Heart right ventricle (tissue), 16 donors: Measurements from ENCODE around the gene LBHD2. TPM values are rescaled to one million over a fixed set of nuclear protein-coding genes. Genes with fewer than 3 reads are reported as not detected.

Experiments
- ATAC-seq, 8 donors: fragments of 200-7000 bp; cut with Tn5 transposase; one replicate each; pipeline ENCODE4 v1.9.1; 2020; ENCODE audit warnings: mild to moderate bottlenecking in 8 of 8, moderate library complexity in 8 of 8, moderate number of reproducible peaks in 1 of 8
- DNase-seq, 2 donors: peaks; one replicate each; pipeline ENCODE4 v3.0.0-alpha.2; 2020
- H3K27ac ChIP-seq, 10 donors: fragments of 200-600 bp; sonication (generic) in 2 of 10; one replicate each; pipeline versions ENCODE4 v1.5.0 to v1.8.0; 2020 to 2022; ENCODE audit warnings: mild to moderate bottlenecking in 3 of 10
- H3K27me3 ChIP-seq, 7 donors: fragments of 200-600 bp; one replicate each; pipeline ENCODE4 v1.8.0; 2021 to 2022; ENCODE audit warnings: mild to moderate bottlenecking in 2 of 7
- H3K36me3 ChIP-seq, 9 donors: fragments of 200-600 bp; sonication (generic) in 1 of 9; one replicate each; pipeline versions ENCODE4 v1.5.0 to v1.8.0; 2020 to 2022; ENCODE audit warnings: mild to moderate bottlenecking in 2 of 9
- H3K4me1 ChIP-seq, 9 donors: fragments of 200-600 bp; sonication (generic) in 1 of 9; one replicate each; pipeline versions ENCODE4 v1.5.0 to v1.8.0; 2020 to 2022; ENCODE audit warnings: mild to moderate bottlenecking in 4 of 9
- H3K4me3 ChIP-seq, 10 donors: fragments of 200-600 bp; sonication (generic) in 2 of 10; one replicate each; pipeline versions ENCODE4 v1.5.0 to v1.8.0; 2020 to 2022; ENCODE audit warnings: mild to moderate bottlenecking in 7 of 10, moderate library complexity in 2 of 10
- H3K9me3 ChIP-seq, 11 donors: fragments of 200-600 bp in 10 of 11; sonication (generic) in 2 of 11; one replicate each; pipeline versions ENCODE4 v1.5.0 to v1.8.0; 2013 to 2022; ENCODE audit warnings: mild to moderate bottlenecking in 2 of 11, control low read depth in 1 of 11, moderate library complexity in 1 of 11
- CTCF ChIP-seq, 9 donors: fragments of 200-600 bp; sonication (generic) in 2 of 9; IDR thresholded peaks; one replicate each; pipeline versions ENCODE4 v1.5.0 to v1.8.0; 2021 to 2022; ENCODE audit warnings: antibody characterized with exemption in 9 of 9, mild to moderate bottlenecking in 5 of 9, moderate library complexity in 1 of 9
- WGBS, 2 donors: extraction: QIAGEN DNeasy Blood & Tissue Kit; methylation state at CpG; one replicate each; pipeline ENCODE4 v1.1.7; 2013; ENCODE audit warnings: inconsistent platforms in 1 of 2; 5-methylcytosine and 5-hydroxymethylcytosine counted together
- intact Hi-C, 10 donors: fragments of 100-400 bp; cut with DNase I; formaldehyde crosslinking; loops; one replicate each; pipeline versions ENCODE4 v1.11.1 to v1.14.2; 2022
- polyA plus RNA-seq, 2 donors: library from polyadenylated mRNA; stranded (reverse); fragments of 200-250 nt; gene quantifications; one replicate each; pipeline ENCODE4 v1.2.3, GENCODE V29; 2013
- total RNA-seq, 10 donors: library from RNA; stranded (reverse); fragmentation: NEBNext Ultra II Directional in 3 of 10; extraction: Animal tissue kit (Norgen Biotek cat#: 25700) in 3 of 10; gene quantifications; one replicate each; pipeline versions ENCODE4 v1.2.1 to v1.2.4, GENCODE V29; 2021 to 2023
- donor health status: Arrhythmogenic right ventricular cardiomyopathy.
- donor health status: ischemic (EF 13 %, LVEDD 7.1; RV severe dilation, severe dysfunction).
- donor health status: healthy with polysubstance abuse.
- donor health status: DM: no; HTN: yes; CAD: no.
- donor health status: DM: no; HTN: no; CAD: no.
- donor health status: ischemic (EF 25% LVEDD 6.9; RV normal size, moderate dysfunction).
- donor health status: ischemic (EF 25% LVEDD 5.7; RV mildly dilated, moderate dysfunction).
- donor health status: healthy.
- donor health status: DM: yes; HTN: yes; CAD: no.
- donor health status: Ischemic cardiomyopathy.
- donor health status: ischemic (EF 35%, LVEDD 5.7; RV mildly dilated, moderate dysfunction).
- donor health status: nonischemic (EF 11% LVEDD 7.7; RV severe dilation, severe dysfunction).
- donor health status: DM: yes; HTN: yes; CAD: no.
- donor health status: PGD.
- donor health status: ischemic (EF 29% LVEDD 5.4; RV normal size, mild dysfunction).
- donor health status: nonischemic (EF 23%, LVEDD 6.1; RV moderate dilation, normal function).

The LBHD2 gene
- total and polyA plus RNA-seq, 12 donors, result 0.19 TPM; not detected in 11

- intact Hi-C loops, result loop anchor here in 6 of 10 donors (1.0 to 10.0 kb wide), 8 partner anchors 18 to 220 kb away; partner anchors contain the start of genes CDC42BPB (in 2 of the 6) and TNFAIP2 (in 1 of the 6)
- peak; percentile 81 to 82 for DNase-seq
- WGBS, 2 donors, result 15 to 20% methylated on average over 21 of the region's 21 CpGs
- Histone ChIP-seq H3K27ac (peak overlapping the region; percentile 58 to 96 (median 80)), H3K4me3 (peak overlapping the region in 9 of 10 donors; percentile 41 to 59 (median 52)), H3K36me3 (no peaks in the 10 kb centered on the region), H3K27me3 (peaks cover 0 to 13% (median 0%) of the 10 kb centered on the region in 7 donors), H3K4me1 (peaks cover 3 to 44% (median 30%) of the 10 kb centered on the region in 9 donors), H3K9me3 (no peaks in the 10 kb centered on the region)
- peak; percentile 50 to 86 (median 71) for ATAC-seq
- no peak for TF ChIP-seq CTCF (IDR thresholded peaks at IDR 0.05)
These were observed 9.2 kb upstream of the LBHD2 start for GRCh38 chr14:103074729-103075367.

- Histone ChIP-seq H3K4me3 (no peak overlapping the region), H3K27me3 (peaks cover 0 to 23% (median 5%) of the 10 kb centered on the region in 7 donors), H3K36me3 (no peaks in the 10 kb centered on the region), H3K9me3 (no peaks in the 10 kb centered on the region), H3K27ac (no peak overlapping the region), H3K4me1 (peaks cover 3 to 29% (median 21%) of the 10 kb centered on the region in 9 donors)
- intact Hi-C loops, result loop anchor here in 5 of 10 donors (5.0 to 10.0 kb wide), 4 partner anchors 44 to 216 kb away; partner anchors contain the start of gene TNFAIP2 (in 1 of the 5)
- TF ChIP-seq CTCF (IDR thresholded peaks at IDR 0.05), result peak; percentile 39 to 75 (median 70)
- WGBS, 2 donors, result 13 to 15% methylated on average over 9 of the region's 9 CpGs
- DNase-seq (peak; percentile 72 to 82), ATAC-seq (peak in 4 of 8 donors; percentile 25 to 45 (median 38))
These were observed 5.6 kb upstream of the LBHD2 start for GRCh38 chr14:103078420-103078749.

GRCh38 chr14:103078860-103079587 lies 5.0 kb upstream of the LBHD2 start:
- H3K27ac ChIP-seq, result no peak overlapping the region
- ATAC-seq (no peak), DNase-seq (no peak)
- no peak overlapping the region for H3K4me3 ChIP-seq
- intact Hi-C loops, result loop anchor here in 5 of 10 donors (5.0 to 10.0 kb wide), 4 partner anchors 43 to 216 kb away; partner anchors contain the start of gene TNFAIP2 (in 1 of the 5)
- H3K9me3 ChIP-seq, result no peaks in the 10 kb centered on the region
- H3K4me1 ChIP-seq, result peaks cover 3 to 24% (median 15%) of the 10 kb centered on the region in 9 donors
- 82 to 83% methylated on average over 11 of the region's 11 CpGs for WGBS, 2 donors
- H3K27me3 ChIP-seq, result peaks cover 0 to 29% (median 10%) of the 10 kb centered on the region in 7 donors
- no peaks in the 10 kb centered on the region for H3K36me3 ChIP-seq
- TF ChIP-seq CTCF (IDR thresholded peaks at IDR 0.05), result no peak

DNA sequence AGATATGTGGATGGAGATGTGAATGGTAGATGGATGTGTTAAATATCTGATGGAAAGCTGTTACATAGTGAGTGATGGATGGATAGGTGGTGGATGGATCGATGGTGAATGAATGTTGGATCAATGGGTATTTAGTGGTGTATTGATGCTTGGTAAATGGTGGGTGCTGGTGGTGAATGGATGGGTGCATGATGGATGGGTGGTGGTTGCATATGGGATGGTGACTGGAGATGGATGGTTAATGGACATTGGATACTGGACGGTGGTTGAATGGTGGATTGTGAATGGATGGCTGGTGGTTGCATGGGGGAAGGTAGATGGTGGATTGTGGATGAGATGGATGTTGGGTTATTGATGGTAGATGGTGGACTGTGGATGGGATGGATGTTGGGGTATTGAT lies 2.1 kb upstream of the LBHD2 start:
- H3K27me3 ChIP-seq, result peaks cover 0 to 50% (median 34%) of the 10 kb centered on the region in 7 donors
- ATAC-seq, result no peak
- intact Hi-C loops, result loop anchor here in 1 of 10 donors (5.0 kb wide), 1 partner anchor 210 kb away; no protein-coding TSS in a partner anchor

More for the DNA sequence above, 2.1 kb upstream of the LBHD2 start:
- WGBS, 2 donors, result 95 to 99% methylated on average over 2 of the region's 2 CpGs
- Histone ChIP-seq H3K4me3 (no peak overlapping the region), H3K27ac (no peak overlapping the region), H3K4me1 (peaks cover 0 to 8% (median 0%) of the 10 kb centered on the region in 9 donors), H3K9me3 (no peaks in the 10 kb centered on the region), H3K36me3 (no peaks in the 10 kb centered on the region)
- DNase-seq, result no peak
- TF ChIP-seq CTCF (IDR thresholded peaks at IDR 0.05), result no peak
